Measurements from ENCODE around the gene LAMA5. TPM values are rescaled to one million over a fixed set of nuclear protein-coding genes. Genes with fewer than 3 reads are reported as not detected.

Gene LAMA5
- total and polyA plus RNA-seq, 9 donors: 4.7 to 115 (median 42.2) TPM

DNA sequence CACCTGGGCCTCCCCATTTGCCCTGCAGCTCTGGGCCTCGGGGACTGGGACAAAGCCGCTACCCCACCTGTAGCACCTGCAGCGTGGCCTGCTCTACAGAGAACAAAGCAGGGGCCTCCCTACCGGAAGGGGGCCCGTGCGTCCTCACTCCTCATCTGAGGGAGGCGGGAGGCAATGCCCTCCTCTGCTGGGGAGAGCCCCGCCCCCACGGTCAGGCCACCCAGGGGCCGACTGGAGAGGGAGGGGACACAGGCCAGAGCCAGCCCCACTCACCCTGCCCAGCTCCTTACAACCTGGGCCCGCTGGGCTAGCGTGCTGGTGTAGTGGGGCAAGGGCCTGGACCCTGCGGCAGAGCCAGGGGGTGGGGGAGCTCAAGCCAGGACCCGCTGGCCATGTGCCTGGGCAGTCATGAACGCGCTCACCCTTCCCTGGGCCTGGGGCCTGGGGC lies 8.0 kb downstream of the LAMA5 start:
- DNase-seq: peak in 2 of 5 donors; percentile 25 to 26
- Histone ChIP-seq H3K4me3 (no peak overlapping the region), H3K27ac (no peak overlapping the region), H3K27me3 (no peaks in the 10 kb centered on the region), H3K4me1 (ENCODE audit: insufficient read depth) (peaks cover 17% of the 10 kb centered on the region), H3K36me3 (no peaks in the 10 kb centered on the region), H3K9me3 (no peaks in the 10 kb centered on the region)
- TF ChIP-seq EP300 (IDR thresholded peaks at IDR 0.05) (no peak), POLR2A (IDR thresholded peaks at IDR 0.05) (no peak)
- TF ChIP-seq, protein P1, sequence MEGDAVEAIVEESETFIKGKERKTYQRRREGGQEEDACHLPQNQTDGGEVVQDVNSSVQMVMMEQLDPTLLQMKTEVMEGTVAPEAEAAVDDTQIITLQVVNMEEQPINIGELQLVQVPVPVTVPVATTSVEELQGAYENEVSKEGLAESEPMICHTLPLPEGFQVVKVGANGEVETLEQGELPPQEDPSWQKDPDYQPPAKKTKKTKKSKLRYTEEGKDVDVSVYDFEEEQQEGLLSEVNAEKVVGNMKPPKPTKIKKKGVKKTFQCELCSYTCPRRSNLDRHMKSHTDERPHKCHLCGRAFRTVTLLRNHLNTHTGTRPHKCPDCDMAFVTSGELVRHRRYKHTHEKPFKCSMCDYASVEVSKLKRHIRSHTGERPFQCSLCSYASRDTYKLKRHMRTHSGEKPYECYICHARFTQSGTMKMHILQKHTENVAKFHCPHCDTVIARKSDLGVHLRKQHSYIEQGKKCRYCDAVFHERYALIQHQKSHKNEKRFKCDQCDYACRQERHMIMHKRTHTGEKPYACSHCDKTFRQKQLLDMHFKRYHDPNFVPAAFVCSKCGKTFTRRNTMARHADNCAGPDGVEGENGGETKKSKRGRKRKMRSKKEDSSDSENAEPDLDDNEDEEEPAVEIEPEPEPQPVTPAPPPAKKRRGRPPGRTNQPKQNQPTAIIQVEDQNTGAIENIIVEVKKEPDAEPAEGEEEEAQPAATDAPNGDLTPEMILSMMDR (IDR thresholded peaks at IDR 0.05): no peak
- intact Hi-C loops (cut with DNase I): no loop called here
- 53 to 75% (median 65%) methylated on average over 12 to 16 of the region's 16 CpGs for WGBS, 3 donors

DNA sequence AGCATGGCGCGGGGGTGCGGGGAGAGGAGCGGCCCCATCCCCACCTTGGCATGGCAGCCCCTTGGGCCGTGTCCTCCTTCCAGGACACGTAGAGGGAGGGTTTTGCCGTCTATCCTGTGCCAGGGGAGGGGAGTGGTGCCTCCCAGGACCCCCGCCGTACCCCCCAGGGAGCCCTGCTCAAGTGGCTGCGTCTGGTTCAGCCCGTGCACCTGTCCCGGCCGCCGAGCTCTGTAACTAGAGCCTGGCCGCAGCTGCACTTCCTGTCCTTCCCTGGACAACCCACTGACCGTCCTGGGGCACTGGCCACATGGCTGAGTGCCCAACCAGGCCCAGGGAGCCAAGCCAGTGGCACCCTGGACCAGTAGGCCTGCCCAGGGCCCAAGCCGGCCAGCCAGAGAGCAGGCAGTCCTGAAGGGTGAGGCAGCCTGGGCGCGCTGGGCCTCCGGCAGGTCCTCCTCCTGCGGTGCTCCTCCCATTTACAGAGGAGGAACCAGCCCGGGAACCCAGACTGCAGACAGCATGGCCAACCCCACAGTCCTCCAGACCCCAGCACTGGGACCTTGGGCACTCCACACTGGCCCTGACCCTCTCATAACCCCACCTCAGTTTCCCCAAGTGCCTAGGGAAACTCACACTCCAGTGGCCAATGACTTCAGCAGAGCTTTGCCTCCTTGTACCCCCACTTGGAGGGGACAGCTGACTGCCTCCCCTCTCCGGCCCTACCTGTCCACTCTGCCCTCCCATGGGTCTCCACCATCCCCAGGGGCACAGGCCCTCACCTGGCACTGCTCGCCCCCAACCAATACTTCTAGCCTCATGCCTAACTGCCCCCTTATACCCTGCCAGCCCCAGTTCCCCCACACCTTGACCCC lies 8.7 kb downstream of the LAMA5 start:
- H3K4me1 ChIP-seq (ENCODE audit: insufficient read depth): peaks cover 17% of the 10 kb centered on the region
- TF ChIP-seq EP300 (IDR thresholded peaks at IDR 0.05): no peak
- no peak for TF ChIP-seq POLR2A (IDR thresholded peaks at IDR 0.05)
- intact Hi-C loops (cut with DNase I): no loop called here
- H3K27me3 ChIP-seq: no peaks in the 10 kb centered on the region
- H3K27ac ChIP-seq: peak overlapping the region in 1 of 2 donors; percentile 20
- WGBS, 3 donors: 61 to 73% (median 65%) methylated on average over 21 to 24 of the region's 24 CpGs
- no peaks in the 10 kb centered on the region for H3K9me3 ChIP-seq
- no peak overlapping the region for H3K4me3 ChIP-seq
- DNase-seq: peak in 2 of 5 donors; percentile 35
- H3K36me3 ChIP-seq: no peaks in the 10 kb centered on the region

DNA sequence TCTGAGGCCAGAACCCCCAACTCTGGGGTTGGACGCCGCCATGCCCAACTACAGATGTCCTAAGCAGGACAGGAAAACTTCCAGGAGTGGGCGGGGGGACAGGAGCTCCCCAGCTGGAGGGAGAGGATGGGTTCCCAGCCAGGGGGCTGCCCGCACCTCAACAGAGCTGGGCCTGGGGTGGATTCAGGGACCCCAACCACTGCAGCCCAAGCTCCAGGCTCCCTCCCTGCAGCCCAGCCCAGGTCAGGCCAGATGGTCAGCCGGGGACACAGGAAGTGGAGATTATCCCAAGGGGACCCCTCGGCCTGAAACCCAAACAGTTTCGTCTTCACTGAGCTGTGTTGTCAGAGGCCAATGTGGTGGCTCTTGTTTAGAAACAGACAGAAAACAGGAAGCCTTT lies 9.4 kb downstream of the LAMA5 start:
- H3K27me3 ChIP-seq: no peaks in the 10 kb centered on the region
- no peak overlapping the region for H3K4me3 ChIP-seq
- intact Hi-C loops (cut with DNase I): no loop called here
- peaks cover 17% of the 10 kb centered on the region for H3K4me1 ChIP-seq (ENCODE audit: insufficient read depth)
- H3K36me3 ChIP-seq: no peaks in the 10 kb centered on the region
- DNase-seq: peak in 2 of 5 donors; percentile 25 to 35
- TF ChIP-seq, protein P1 (IDR thresholded peaks at IDR 0.05): no peak
- TF ChIP-seq EP300 (IDR thresholded peaks at IDR 0.05) (no peak), POLR2A (IDR thresholded peaks at IDR 0.05) (no peak)
- 44 to 65% (median 57%) methylated on average over 7 of the region's 7 CpGs for WGBS, 3 donors
- no peaks in the 10 kb centered on the region for H3K9me3 ChIP-seq
- no peak overlapping the region for H3K27ac ChIP-seq

DNA sequence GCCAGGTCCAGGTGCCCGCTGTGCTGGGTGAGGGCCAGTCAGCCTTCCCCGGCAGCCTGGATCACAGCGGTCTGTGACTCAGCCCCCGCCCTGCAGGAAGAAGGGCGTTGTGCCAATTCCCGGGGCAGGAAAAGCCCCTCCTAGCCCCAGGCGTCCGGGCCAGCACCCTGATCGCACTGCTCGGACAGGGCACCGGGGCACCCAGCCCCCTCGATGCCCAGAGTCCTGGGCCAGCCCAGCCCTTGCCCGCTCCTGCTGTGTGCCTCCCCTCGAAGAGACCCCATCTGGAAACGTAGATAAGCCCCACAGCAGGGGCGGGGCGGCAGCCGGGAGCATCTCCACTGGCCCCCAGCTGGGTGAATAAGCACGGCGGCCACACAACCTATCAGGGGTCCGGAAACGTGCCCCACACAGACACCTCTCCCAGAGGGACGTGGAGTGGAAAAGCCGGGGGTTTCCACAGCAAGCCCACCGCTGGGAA lies 9.9 kb downstream of the LAMA5 start:
- Histone ChIP-seq H3K27ac (peak overlapping the region in 1 of 2 donors; percentile 68), H3K4me1 (ENCODE audit: insufficient read depth) (peaks cover 17% of the 10 kb centered on the region), H3K9me3 (no peaks in the 10 kb centered on the region), H3K27me3 (no peaks in the 10 kb centered on the region), H3K4me3 (no peak overlapping the region), H3K36me3 (no peaks in the 10 kb centered on the region)
- WGBS, 3 donors: 8 to 21% (median 10%) methylated on average over 21 to 25 of the region's 25 CpGs
- no peak for TF ChIP-seq POLR2A (IDR thresholded peaks at IDR 0.05)
- intact Hi-C loops (cut with DNase I): no loop called here
- peak; percentile 67 to 79 (median 74) for DNase-seq

DNA sequence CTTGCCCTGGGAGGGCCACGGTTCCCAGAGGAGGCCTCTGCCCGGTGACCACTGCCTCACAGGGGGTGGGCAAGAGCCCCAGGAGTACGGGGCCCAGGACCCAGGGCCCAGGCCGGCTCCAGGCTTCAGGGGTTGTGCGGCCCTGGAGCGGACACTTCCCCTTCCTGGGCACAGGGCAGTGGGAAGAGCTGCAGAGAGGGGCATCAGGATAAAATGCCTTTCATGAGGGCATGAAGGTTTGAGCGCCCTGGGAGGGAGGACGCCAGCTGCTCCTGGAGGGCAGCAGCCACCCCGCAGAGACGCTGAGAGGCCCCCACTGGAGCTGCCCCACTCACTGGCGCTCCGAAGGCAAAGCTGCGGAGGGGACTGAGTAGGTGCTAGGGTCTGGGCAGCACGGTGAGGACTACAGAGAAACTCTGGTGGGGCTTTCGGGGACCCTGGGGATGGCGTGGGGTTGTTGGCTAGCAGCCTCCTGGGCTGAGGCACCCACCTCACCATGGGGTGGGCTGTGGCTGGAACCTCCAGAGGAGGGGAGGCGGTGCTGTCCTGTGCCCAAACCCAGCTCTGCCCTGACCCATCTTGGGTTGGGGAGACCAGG lies 10.4 kb downstream of the LAMA5 start:
- DNase-seq: no peak
- H3K4me1 ChIP-seq (ENCODE audit: insufficient read depth): peaks cover 17% of the 10 kb centered on the region
- no peaks in the 10 kb centered on the region for H3K27me3 ChIP-seq
- TF ChIP-seq, protein P1 (IDR thresholded peaks at IDR 0.05): no peak
- TF ChIP-seq EP300 (IDR thresholded peaks at IDR 0.05) (no peak), POLR2A (IDR thresholded peaks at IDR 0.05) (no peak)
- WGBS, 3 donors: 33 to 39% (median 38%) methylated on average over 17 of the region's 17 CpGs
- peak overlapping the region; percentile 6 for H3K4me3 ChIP-seq
- no peaks in the 10 kb centered on the region for H3K36me3 ChIP-seq
- H3K27ac ChIP-seq: peak overlapping the region in 1 of 2 donors; percentile 68
- H3K9me3 ChIP-seq: no peaks in the 10 kb centered on the region
- intact Hi-C loops (cut with DNase I): no loop called here

All from ovary (tissue), 9 donors.